ENCODE data around the gene GARS1.

GARS1 gene

GRCh38 chr7:30681331-30681797, 86.7 kb downstream of the GARS1 start:
- TF ChIP-seq EZH2 (IDR thresholded peaks at IDR 0.05; ENCODE audit: borderline replicate concordance, low read length) = no peak
- TF ChIP-seq CTCF (IDR thresholded peaks at IDR 0.05; ENCODE audit: low read length) = no peak
- no peak overlapping the region for H3K4me2 ChIP-seq (ENCODE audit: low read length)
- no peak overlapping the region for H2AFZ ChIP-seq (ENCODE audit: low read length)
- H3K79me2 ChIP-seq (ENCODE audit: insufficient read depth, low read length) = no peaks in the 10 kb centered on the region
- H3K27ac ChIP-seq (ENCODE audit: low read depth, low read length, poor library complexity, severe bottlenecking) = no peak overlapping the region
- no peaks in the 10 kb centered on the region for H3F3A ChIP-seq (ENCODE audit: insufficient read depth, low read length)
- H3K4me1 ChIP-seq (ENCODE audit: insufficient read depth, low read length, severe bottlenecking) = no peaks in the 10 kb centered on the region
- H3K4me3 ChIP-seq (ENCODE audit: low read depth, low read length, poor library complexity, severe bottlenecking) = no peak overlapping the region
- no peaks in the 10 kb centered on the region for H3K9me3 ChIP-seq (ENCODE audit: low read length)
- peaks cover 5% of the 10 kb centered on the region; the same call in 1 of the 2 replicates for H3K27me3 ChIP-seq (ENCODE audit: insufficient read depth, low read length)
- H3K9ac ChIP-seq (ENCODE audit: low read length) = no peak overlapping the region
- no peaks in the 10 kb centered on the region for H3K9me2 ChIP-seq (ENCODE audit: low read depth, low read length)
- no peaks in the 10 kb centered on the region for H3K36me3 ChIP-seq (ENCODE audit: insufficient read depth, low read length)
- H4K20me1 ChIP-seq (ENCODE audit: insufficient read depth, low read length) = no peaks in the 10 kb centered on the region

- no peaks in the 10 kb centered on the region for H3K79me2 ChIP-seq (ENCODE audit: insufficient read depth, low read length)
- H3K9me2 ChIP-seq (ENCODE audit: low read depth, low read length) = no peaks in the 10 kb centered on the region
- H4K20me1 ChIP-seq (ENCODE audit: insufficient read depth, low read length) = no peaks in the 10 kb centered on the region
- H3K9ac ChIP-seq (ENCODE audit: low read length) = no peak overlapping the region
- H3K4me2 ChIP-seq (ENCODE audit: low read length) = no peak overlapping the region
- H3K27me3 ChIP-seq (ENCODE audit: insufficient read depth, low read length) = peaks cover 5% of the 10 kb centered on the region; the same call in 1 of the 2 replicates
- no peaks in the 10 kb centered on the region for H3K4me1 ChIP-seq (ENCODE audit: insufficient read depth, low read length, severe bottlenecking)
- no peak for TF ChIP-seq CTCF (IDR thresholded peaks at IDR 0.05; ENCODE audit: low read length)
- no peak for TF ChIP-seq EZH2 (IDR thresholded peaks at IDR 0.05; ENCODE audit: borderline replicate concordance, low read length)
- H3F3A ChIP-seq (ENCODE audit: insufficient read depth, low read length) = no peaks in the 10 kb centered on the region
- H3K27ac ChIP-seq (ENCODE audit: low read depth, low read length, poor library complexity, severe bottlenecking) = no peak overlapping the region
- H2AFZ ChIP-seq (ENCODE audit: low read length) = no peak overlapping the region
- H3K4me3 ChIP-seq (ENCODE audit: low read depth, low read length, poor library complexity, severe bottlenecking) = no peak overlapping the region
- H3K9me3 ChIP-seq (ENCODE audit: low read length) = no peaks in the 10 kb centered on the region
- H3K36me3 ChIP-seq (ENCODE audit: insufficient read depth, low read length) = no peaks in the 10 kb centered on the region
Observed at GRCh38 chr7:30681815-30682211, 87.1 kb downstream of the GARS1 start.

GRCh38 chr7:30682212-30683083, 87.8 kb downstream of the GARS1 start, which contains the start of gene CRHR2:
CRHR2 (minus strand) TSS chr7:30682456; CDS start chr7:30682280, 176 bp downstream.
- Histone ChIP-seq H3K9me2 (ENCODE audit: low read depth, low read length) (no peaks in the 10 kb centered on the region), H3F3A (ENCODE audit: insufficient read depth, low read length) (no peaks in the 10 kb centered on the region), H3K27ac (ENCODE audit: low read depth, low read length, poor library complexity, severe bottlenecking) (no peak within 1 kb of the TSS), H3K4me1 (ENCODE audit: insufficient read depth, low read length, severe bottlenecking) (no peaks in the 10 kb centered on the region), H2AFZ (ENCODE audit: low read length) (no peak within 1 kb of the TSS), H3K27me3 (ENCODE audit: insufficient read depth, low read length) (peaks cover 5% of the 10 kb centered on the region; the same call in 1 of the 2 replicates), H3K4me2 (ENCODE audit: low read length) (no peak within 1 kb of the TSS), H3K36me3 (ENCODE audit: insufficient read depth, low read length) (no peaks in the 10 kb centered on the region), H4K20me1 (ENCODE audit: insufficient read depth, low read length) (no peaks in the 10 kb centered on the region), H3K9me3 (ENCODE audit: low read length) (no peaks in the 10 kb centered on the region), H3K9ac (ENCODE audit: low read length) (no peak within 1 kb of the TSS), H3K79me2 (ENCODE audit: insufficient read depth, low read length) (no peaks in the 10 kb centered on the region), H3K4me3 (ENCODE audit: low read depth, low read length, poor library complexity, severe bottlenecking) (no peak within 1 kb of the TSS)
- no peak for TF ChIP-seq EZH2 (IDR thresholded peaks at IDR 0.05; ENCODE audit: borderline replicate concordance, low read length)
- TF ChIP-seq CTCF (IDR thresholded peaks at IDR 0.05; ENCODE audit: low read length) = no peak
